Astrocyte (in vitro differentiated cells and primary cell): ENCODE data around the gene ENOX1. TPM values are rescaled to one million over a fixed set of nuclear protein-coding genes. Genes with fewer than 3 reads are reported as not detected.

Experiments used
- DNase-seq: peaks from one replicate; pipeline ENCODE4 v3.0.0-alpha.2; 2010; ENCODE audit warnings: low read depth
- FAIRE-seq: peaks from 2 replicates; lab custom pipeline; 2011; peaks lifted over from hg19 to GRCh38; lab: Jason Lieb, UNC
- H2AFZ ChIP-seq: 2 replicates; pipeline ENCODE4 v1.6.0; 2012; ENCODE audit warnings: low read depth, low read length, inconsistent platforms
- H3K27ac ChIP-seq: 2 replicates; pipeline ENCODE4 v1.5.1; 2011; ENCODE audit warnings: low read depth, low read length, inconsistent platforms
- H3K27me3 ChIP-seq: 2 replicates; pipeline ENCODE4 v1.6.0; 2011; ENCODE audit warnings: low read length, inconsistent platforms; ENCODE audit not compliant: insufficient read depth
- H3K36me3 ChIP-seq: 2 replicates; pipeline ENCODE4 v1.5.1; 2011; ENCODE audit warnings: low read length, inconsistent platforms; ENCODE audit not compliant: insufficient read depth
- H3K4me1 ChIP-seq: 2 replicates; pipeline ENCODE4 v1.5.1; 2011; ENCODE audit warnings: low read length, inconsistent platforms; ENCODE audit not compliant: insufficient read depth
- H3K4me2 ChIP-seq: 2 replicates; pipeline ENCODE4 v1.6.0; 2012; ENCODE audit warnings: low read length, inconsistent platforms
- H3K4me3 ChIP-seq: 2 replicates; pipeline ENCODE4 v1.5.1; 2011; ENCODE audit warnings: low read depth, mild to moderate bottlenecking, low read length, inconsistent platforms; ENCODE audit not compliant: insufficient read depth
- H3K79me2 ChIP-seq: 2 replicates; pipeline ENCODE4 v1.6.0; 2012; ENCODE audit warnings: mild to moderate bottlenecking, low read length, inconsistent platforms; ENCODE audit not compliant: insufficient read depth
- H3K9ac ChIP-seq: 2 replicates; pipeline ENCODE4 v1.6.0; 2012; ENCODE audit warnings: mild to moderate bottlenecking, low read length, inconsistent platforms
- H3K9me3 ChIP-seq: 2 replicates; pipeline ENCODE4 v1.5.1; 2012; ENCODE audit warnings: low read depth, mild to moderate bottlenecking, low read length, inconsistent platforms; ENCODE audit not compliant: insufficient read depth
- H4K20me1 ChIP-seq: 2 replicates; pipeline ENCODE4 v1.6.0; 2012; ENCODE audit warnings: low read length, inconsistent platforms; ENCODE audit not compliant: insufficient read depth
- H3K27ac Mint-ChIP-seq: one replicate; pipeline ENCODE4 v1.8.0; 2021; ENCODE audit warnings: mild to moderate bottlenecking, mixed read lengths; ENCODE audit not compliant: unreplicated experiment
- H3K27me3 Mint-ChIP-seq: one replicate; pipeline ENCODE4 v1.8.0; 2021; ENCODE audit warnings: low read depth, mixed read lengths; ENCODE audit not compliant: unreplicated experiment
- H3K36me3 Mint-ChIP-seq: one replicate; pipeline ENCODE4 v1.8.0; 2021; ENCODE audit warnings: low read depth, mixed read lengths; ENCODE audit not compliant: unreplicated experiment
- H3K4me1 Mint-ChIP-seq: one replicate; pipeline ENCODE4 v1.8.0; 2021; ENCODE audit warnings: low read depth, mixed read lengths; ENCODE audit not compliant: unreplicated experiment
- H3K4me3 Mint-ChIP-seq: one replicate; pipeline ENCODE4 v1.8.0; 2021; ENCODE audit warnings: mild to moderate bottlenecking, moderate library complexity, mixed read lengths; ENCODE audit not compliant: unreplicated experiment
- H3K9me3 Mint-ChIP-seq: one replicate; pipeline ENCODE4 v1.8.0; 2021; ENCODE audit warnings: mild to moderate bottlenecking, mixed read lengths; ENCODE audit not compliant: unreplicated experiment
- CTCF ChIP-seq: IDR thresholded peaks from 2 replicates; pipeline ENCODE4 v1.5.1; 2011; ENCODE audit warnings: low read depth, mild to moderate bottlenecking, inconsistent platforms, low read length, moderate library complexity; ENCODE audit not compliant: insufficient read depth
- EZH2 ChIP-seq: IDR thresholded peaks from 2 replicates; pipeline ENCODE4 v1.6.1; 2012; ENCODE audit warnings: mild to moderate bottlenecking, low read length, inconsistent platforms; ENCODE audit not compliant: insufficient read depth
- total RNA-seq: library from RNA; stranded (reverse); gene quantifications from 2 replicates; pipeline ENCODE4 v1.2.1, GENCODE V29; 2021

Gene ENOX1
- total RNA-seq, 1 donor from 2014 or later = 2.3 TPM

GRCh38 chr13:43669101-43669500 is 117.7 kb downstream of the ENOX1 start:
- no peak overlapping the region for H3K4me3 ChIP-seq
- no peaks in the 10 kb centered on the region for H3K9me3 ChIP-seq
- H3K27me3 ChIP-seq = no peaks in the 10 kb centered on the region
- H3K36me3 ChIP-seq = no peaks in the 10 kb centered on the region
- H3K79me2 ChIP-seq = no peaks in the 10 kb centered on the region
- Mint-ChIP-seq H3K36me3 (no peaks in the 10 kb centered on the region), H3K4me3 (no peak overlapping the region), H3K4me1 (peaks cover 11% of the 10 kb centered on the region), H3K27ac (no peak overlapping the region), H3K27me3 (no peaks in the 10 kb centered on the region), H3K9me3 (no peaks in the 10 kb centered on the region)
- FAIRE-seq (no peak), DNase-seq (no peak)
- TF ChIP-seq EZH2 (no peak), CTCF (no peak)
- H3K4me1 ChIP-seq = peaks cover 4% of the 10 kb centered on the region
- H4K20me1 ChIP-seq = no peaks in the 10 kb centered on the region
- no peak overlapping the region for H3K4me2 ChIP-seq
- no peak overlapping the region for H3K9ac ChIP-seq
- H3K27ac ChIP-seq = no peak overlapping the region
- H2AFZ ChIP-seq = no peak overlapping the region

- Mint-ChIP-seq H3K36me3 (no peaks in the 10 kb centered on the region), H3K9me3 (no peaks in the 10 kb centered on the region), H3K27me3 (no peaks in the 10 kb centered on the region), H3K4me1 (peaks cover 18% of the 10 kb centered on the region), H3K4me3 (no peak overlapping the region), H3K27ac (no peak overlapping the region)
- Histone ChIP-seq H3K9ac (no peak overlapping the region), H3K36me3 (no peaks in the 10 kb centered on the region), H3K27ac (no peak overlapping the region), H3K4me1 (peaks cover 4% of the 10 kb centered on the region), H2AFZ (no peak overlapping the region), H4K20me1 (no peaks in the 10 kb centered on the region), H3K9me3 (no peaks in the 10 kb centered on the region), H3K79me2 (no peaks in the 10 kb centered on the region), H3K4me2 (no peak overlapping the region), H3K4me3 (no peak overlapping the region), H3K27me3 (no peaks in the 10 kb centered on the region)
- no peak for FAIRE-seq
- TF ChIP-seq EZH2 (no peak), CTCF (no peak)
- no peak for DNase-seq
Measured at GRCh38 chr13:43666403-43666802, 120.4 kb downstream of the ENOX1 start.

- Histone ChIP-seq H3K36me3 (no peaks in the 10 kb centered on the region), H4K20me1 (no peaks in the 10 kb centered on the region), H3K79me2 (no peaks in the 10 kb centered on the region), H3K27me3 (no peaks in the 10 kb centered on the region), H3K4me1 (peaks cover 4% of the 10 kb centered on the region), H3K9ac (no peak overlapping the region), H3K4me2 (no peak overlapping the region), H2AFZ (no peak overlapping the region), H3K9me3 (no peaks in the 10 kb centered on the region), H3K4me3 (no peak overlapping the region), H3K27ac (no peak overlapping the region)
- peaks cover 19% of the 10 kb centered on the region for H3K4me1 Mint-ChIP-seq
- no peaks in the 10 kb centered on the region for H3K27me3 Mint-ChIP-seq
- H3K36me3 Mint-ChIP-seq = no peaks in the 10 kb centered on the region
- H3K9me3 Mint-ChIP-seq = no peaks in the 10 kb centered on the region
- no peak for TF ChIP-seq CTCF
- TF ChIP-seq EZH2 = no peak
- peak overlapping the region; percentile 83 for H3K27ac Mint-ChIP-seq
- FAIRE-seq (no peak), DNase-seq (no peak)
- H3K4me3 Mint-ChIP-seq = no peak overlapping the region
Measured at GRCh38 chr13:43665388-43665787, 121.4 kb downstream of the ENOX1 start.
